TTC549 (cell line): Measurements from ENCODE around the gene GLYATL3.

ENCODE experiments used
- FAIRE-seq: peaks from 2 replicates; lab custom pipeline; 2012; peaks lifted over from hg19 to GRCh38; lab: Jason Lieb, UNC

The GLYATL3 gene

GRCh38 chr6:49514571-49515484 lies 15.1 kb downstream of the GLYATL3 start:
- FAIRE-seq, result no peak

DNA sequence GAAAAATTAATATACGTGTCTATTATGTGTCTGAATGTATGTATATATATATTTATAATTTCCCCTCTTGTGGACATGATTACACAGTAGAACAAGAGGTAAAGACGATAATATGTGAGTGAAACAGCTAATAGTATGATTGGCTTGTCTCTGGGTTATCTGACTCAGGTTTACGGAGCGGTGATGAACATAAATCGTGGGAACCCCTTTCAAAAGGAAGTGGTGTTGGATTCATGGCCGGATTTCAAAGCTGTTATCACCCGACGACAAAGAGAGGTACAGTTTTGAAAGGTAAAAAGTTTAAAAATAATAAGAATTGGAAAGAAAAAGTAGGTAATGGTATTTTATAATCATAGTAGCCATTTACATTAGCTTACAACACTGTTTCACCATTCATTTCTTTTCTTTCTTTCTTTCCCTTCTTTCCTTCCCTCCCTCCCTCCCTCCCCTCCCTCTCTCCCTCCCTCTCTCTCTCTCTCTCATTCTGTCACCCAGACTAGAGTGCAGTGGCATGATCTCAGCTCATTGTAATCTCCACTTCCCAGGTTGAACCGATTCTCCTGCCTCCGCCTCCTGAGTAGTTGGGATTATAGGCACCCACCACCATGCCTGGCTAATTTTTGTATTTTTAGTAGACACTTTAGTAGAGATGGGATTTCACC lies 15.9 kb downstream of the GLYATL3 start:
- no peak for FAIRE-seq

GRCh38 chr6:49516147-49516505 lies 16.4 kb downstream of the GLYATL3 start:
- FAIRE-seq, result no peak

DNA sequence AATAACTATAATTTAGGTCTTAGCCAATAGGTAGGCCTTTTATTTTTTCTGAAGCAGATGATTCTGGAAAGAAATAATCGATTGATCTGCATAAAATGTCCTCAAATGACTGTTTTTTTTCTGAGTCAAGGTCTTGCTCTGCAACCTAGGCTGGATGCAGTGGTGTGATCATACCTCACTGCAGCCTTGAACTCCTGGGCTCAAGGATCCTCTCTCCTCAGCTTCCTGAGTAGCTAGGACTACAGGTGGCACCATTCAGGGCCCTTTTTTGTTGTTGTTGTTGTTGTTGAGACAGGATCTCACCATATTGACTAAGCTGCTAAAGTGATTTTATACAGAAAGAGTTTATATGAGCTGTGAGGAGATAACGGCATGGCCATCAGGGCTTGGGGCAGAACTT lies 18.2 kb downstream of the GLYATL3 start:
- FAIRE-seq, result no peak

DNA sequence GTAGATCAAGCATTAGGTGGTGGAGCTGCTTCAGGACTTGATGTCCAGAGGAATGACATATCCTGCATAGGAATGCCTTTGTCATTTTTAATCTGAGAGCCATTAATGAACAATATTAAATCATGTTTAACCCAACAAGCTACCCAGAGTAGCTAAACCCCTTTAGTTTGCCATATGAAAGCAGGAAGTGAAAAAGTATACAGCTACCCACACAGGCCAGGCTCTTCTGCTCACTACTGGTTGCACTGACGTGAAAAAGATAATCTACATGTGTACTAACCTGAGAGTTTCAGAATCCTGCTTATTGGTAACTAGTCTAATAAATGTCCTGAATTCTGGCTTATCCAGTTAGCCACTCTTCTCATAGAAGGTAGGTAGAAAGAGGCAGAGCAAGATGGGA lies 19.9 kb downstream of the GLYATL3 start:
- FAIRE-seq, result no peak

DNA sequence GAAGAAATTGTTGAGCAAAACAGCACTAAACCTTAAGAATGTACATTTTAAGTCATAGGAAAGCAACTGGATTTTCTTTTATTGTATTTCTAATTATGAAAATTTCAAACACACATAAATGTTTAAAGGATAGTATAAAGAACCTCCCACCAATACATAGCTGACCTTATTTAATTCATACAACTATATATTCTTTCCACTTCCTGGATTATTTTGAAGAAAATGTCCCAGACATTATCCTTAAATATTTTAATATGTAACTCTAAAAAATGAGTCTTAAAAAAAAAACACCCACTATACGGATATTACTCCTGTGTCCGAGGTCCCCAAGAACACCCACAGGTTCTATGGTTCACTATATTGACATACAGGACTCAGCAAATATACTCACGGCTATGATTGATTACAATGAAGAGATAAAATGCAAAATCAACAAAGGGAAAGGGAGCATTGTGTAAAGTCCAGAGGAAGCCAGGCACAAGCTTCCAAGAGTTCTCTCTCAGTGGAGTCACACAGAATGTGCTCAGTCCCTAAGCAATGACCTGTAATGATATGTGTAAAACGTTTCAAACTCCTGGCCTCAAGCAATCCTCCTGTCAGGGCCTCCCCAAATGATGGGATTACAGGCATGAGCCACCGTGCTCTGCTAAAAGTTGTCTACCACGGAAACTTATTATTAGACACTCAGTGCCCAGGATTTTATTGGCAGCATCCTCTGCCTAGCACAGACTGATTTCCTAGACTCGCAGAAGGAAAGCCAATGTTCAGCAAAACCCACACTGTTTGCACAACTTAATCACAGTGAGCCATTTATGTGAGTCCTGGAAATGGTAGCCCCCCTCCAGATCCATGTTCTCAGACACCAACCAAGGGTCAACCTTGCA lies 23.2 kb downstream of the GLYATL3 start:
- no peak for FAIRE-seq

GRCh38 chr6:49523901-49524300 lies 24.2 kb downstream of the GLYATL3 start:
- no peak for FAIRE-seq

- no peak for FAIRE-seq
Observed at GRCh38 chr6:49524541-49524940, 24.8 kb downstream of the GLYATL3 start.

DNA sequence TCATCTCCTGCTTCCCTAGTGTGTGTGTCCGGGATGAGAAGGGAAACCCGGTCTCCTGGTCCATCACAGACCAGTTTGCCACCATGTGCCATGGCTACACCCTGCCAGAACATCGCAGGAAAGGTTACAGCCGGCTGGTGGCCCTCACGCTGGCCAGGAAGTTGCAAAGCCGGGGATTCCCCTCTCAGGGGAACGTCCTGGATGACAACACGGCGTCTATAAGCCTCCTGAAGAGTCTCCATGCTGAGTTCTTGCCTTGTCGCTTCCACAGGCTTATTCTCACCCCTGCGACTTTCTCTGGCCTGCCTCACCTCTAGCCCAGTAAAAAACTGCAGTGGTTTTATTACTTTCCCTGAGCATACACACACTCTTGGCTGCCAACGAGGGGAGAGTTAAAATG lies 26.9 kb downstream of the GLYATL3 start:
- FAIRE-seq, result no peak

GRCh38 chr6:49527320-49527719 lies 27.6 kb downstream of the GLYATL3 start:
- no peak for FAIRE-seq

GRCh38 chr6:49528571-49528970 lies 28.8 kb downstream of the GLYATL3 start:
- no peak for FAIRE-seq

GRCh38 chr6:49530141-49530776 lies 30.5 kb downstream of the GLYATL3 start:
- FAIRE-seq, result no peak

- FAIRE-seq, result peak; percentile 94
Observed at GRCh38 chr6:49531774-49532569, 32.2 kb downstream of the GLYATL3 start.

GRCh38 chr6:49535795-49536194 lies 36.1 kb downstream of the GLYATL3 start:
- no peak for FAIRE-seq

DNA sequence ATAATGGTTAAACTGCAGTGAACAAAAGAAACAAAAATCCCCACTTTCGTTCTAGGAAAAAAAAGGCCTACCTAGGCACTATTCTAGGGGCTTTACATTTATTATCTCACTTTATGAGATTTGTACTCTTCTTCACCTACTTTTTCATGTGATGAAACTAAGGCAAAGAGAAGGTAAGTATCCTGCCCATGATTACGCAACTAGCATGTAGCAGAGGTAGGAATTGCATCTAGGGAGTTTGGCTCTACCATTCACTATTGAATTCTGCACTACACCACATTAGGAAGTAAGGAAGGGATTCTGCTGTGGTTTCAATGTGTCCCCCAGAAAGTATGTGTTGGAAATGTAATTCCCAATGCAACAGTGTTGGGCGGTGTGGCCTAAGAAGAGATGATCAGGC lies 39.4 kb downstream of the GLYATL3 start:
- FAIRE-seq, result no peak

DNA sequence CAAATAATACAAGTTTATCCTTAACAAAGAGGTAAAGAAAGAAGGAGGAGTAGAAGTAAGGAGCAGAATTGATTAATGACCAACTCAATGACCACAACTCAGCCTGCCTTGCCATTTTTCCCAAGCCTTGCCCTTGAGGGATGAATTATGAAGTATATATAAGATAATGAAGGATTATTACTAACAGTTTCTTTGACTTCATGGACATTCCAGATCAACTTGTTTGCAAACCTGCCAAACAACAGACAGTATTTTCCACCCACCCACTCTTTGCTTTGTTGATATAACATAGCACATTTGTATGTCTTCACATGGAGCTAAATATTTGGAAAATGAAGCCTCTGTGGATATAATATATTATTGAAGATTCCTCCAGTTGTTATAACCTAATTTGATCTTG lies 40.9 kb downstream of the GLYATL3 start:
- no peak for FAIRE-seq

GRCh38 chr6:49541210-49541724 lies 41.5 kb downstream of the GLYATL3 start:
- FAIRE-seq, result no peak

- no peak for FAIRE-seq
Observed at GRCh38 chr6:49541936-49542335, 42.2 kb downstream of the GLYATL3 start.

GRCh38 chr6:49543087-49543858 lies 43.5 kb downstream of the GLYATL3 start:
- no peak for FAIRE-seq

DNA sequence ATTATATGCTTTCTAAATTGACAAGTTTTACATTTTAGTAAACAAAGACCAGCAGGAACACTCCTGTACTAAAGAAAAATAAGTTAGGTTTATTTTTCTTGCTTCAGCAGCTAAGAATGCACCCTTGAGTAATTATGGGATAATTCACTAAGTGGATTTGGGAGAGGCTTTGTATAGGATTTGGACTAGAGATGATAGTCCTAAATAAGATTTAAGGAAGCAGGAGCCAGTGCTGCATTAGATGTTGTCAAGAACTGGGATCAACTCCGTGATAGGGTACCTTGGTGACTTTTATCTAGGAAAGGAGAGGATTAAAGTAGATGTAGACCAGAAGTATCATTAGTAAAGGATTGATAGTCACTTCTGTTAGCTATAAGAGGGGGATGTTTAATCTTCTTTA lies 46.6 kb downstream of the GLYATL3 start:
- no peak for FAIRE-seq
